HL-60 (cell line): ENCODE data around the gene FCRL1.

Experiments used
- DNase-seq, 2 experiments: peaks; one replicate each; pipeline ENCODE4 v3.0.0-alpha.2; 2010 to 2020; ENCODE audit warnings: low read depth in 1 of 2, low spot score in 1 of 2
- H3K27ac ChIP-seq: fragments of 250-450 bp; sonication (Bioruptor Pico); replicated peaks from 2 replicates; pipeline ENCODE4 v1.5.1; 2020; ENCODE audit warnings: mild to moderate bottlenecking, moderate library complexity
- H3K27me3 ChIP-seq: fragments of 250-450 bp; sonication (Bioruptor Pico); 2 replicates; pipeline ENCODE4 v1.5.1; 2021; ENCODE audit warnings: mild to moderate bottlenecking, moderate library complexity; ENCODE audit not compliant: insufficient read depth, poor library complexity, severe bottlenecking
- H3K4me3 ChIP-seq: replicated peaks from 2 replicates; pipeline ENCODE4 v1.5.1; 2011; ENCODE audit warnings: mild to moderate bottlenecking, control low read depth, low read length; ENCODE audit not compliant: insufficient read depth
- GABPA ChIP-seq: IDR thresholded peaks from 2 replicates; pipeline ENCODE4 v1.6.1; 2012; ENCODE audit warnings: low read depth
- POLR2AphosphoS5 ChIP-seq: IDR thresholded peaks from 2 replicates; pipeline ENCODE4 v1.6.1; 2012; ENCODE audit warnings: low read depth
- SPI1 ChIP-seq: IDR thresholded peaks from 2 replicates; pipeline ENCODE4 v1.6.1; 2012; ENCODE audit warnings: low read depth, mild to moderate bottlenecking, borderline replicate concordance
- TF ChIP-seq, protein P1 (sequence below): IDR thresholded peaks from 2 replicates; pipeline ENCODE4 v1.6.1; 2012; ENCODE audit warnings: low read depth; ENCODE audit not compliant: insufficient replicate concordance
- TF ChIP-seq, protein P2 (sequence below): IDR thresholded peaks from one replicate; pipeline ENCODE4 v1.5.1; 2011; ENCODE audit warnings: low read length, control low read depth, inconsistent platforms; ENCODE audit not compliant: insufficient read depth

FCRL1 gene

DNA sequence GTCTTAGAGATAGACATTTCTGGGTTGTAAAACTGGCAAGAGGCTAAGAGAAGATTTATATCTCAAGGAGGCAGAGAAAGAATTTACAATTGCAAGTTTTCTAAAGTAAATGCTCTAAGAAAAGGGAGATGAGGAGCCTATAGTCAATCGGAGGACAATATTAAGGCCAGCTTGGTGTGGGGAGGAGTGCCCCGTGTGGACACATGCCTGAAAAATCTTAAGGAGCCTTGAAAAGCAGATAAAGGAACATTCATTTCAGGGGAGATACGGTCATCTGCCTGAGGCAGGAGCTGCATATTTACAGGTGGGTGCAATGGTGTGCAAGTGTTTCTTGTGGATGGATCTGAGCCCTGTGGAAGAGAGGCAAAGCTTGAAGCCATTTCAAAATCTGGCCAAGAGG lies 68.6 kb downstream of the FCRL1 start:
- Histone ChIP-seq H3K27me3 (no peaks in the 10 kb centered on the region), H3K27ac (no peak overlapping the region), H3K4me3 (no peak overlapping the region)
- TF ChIP-seq GABPA (no peak), POLR2AphosphoS5 (no peak)
- TF ChIP-seq, protein P1, sequence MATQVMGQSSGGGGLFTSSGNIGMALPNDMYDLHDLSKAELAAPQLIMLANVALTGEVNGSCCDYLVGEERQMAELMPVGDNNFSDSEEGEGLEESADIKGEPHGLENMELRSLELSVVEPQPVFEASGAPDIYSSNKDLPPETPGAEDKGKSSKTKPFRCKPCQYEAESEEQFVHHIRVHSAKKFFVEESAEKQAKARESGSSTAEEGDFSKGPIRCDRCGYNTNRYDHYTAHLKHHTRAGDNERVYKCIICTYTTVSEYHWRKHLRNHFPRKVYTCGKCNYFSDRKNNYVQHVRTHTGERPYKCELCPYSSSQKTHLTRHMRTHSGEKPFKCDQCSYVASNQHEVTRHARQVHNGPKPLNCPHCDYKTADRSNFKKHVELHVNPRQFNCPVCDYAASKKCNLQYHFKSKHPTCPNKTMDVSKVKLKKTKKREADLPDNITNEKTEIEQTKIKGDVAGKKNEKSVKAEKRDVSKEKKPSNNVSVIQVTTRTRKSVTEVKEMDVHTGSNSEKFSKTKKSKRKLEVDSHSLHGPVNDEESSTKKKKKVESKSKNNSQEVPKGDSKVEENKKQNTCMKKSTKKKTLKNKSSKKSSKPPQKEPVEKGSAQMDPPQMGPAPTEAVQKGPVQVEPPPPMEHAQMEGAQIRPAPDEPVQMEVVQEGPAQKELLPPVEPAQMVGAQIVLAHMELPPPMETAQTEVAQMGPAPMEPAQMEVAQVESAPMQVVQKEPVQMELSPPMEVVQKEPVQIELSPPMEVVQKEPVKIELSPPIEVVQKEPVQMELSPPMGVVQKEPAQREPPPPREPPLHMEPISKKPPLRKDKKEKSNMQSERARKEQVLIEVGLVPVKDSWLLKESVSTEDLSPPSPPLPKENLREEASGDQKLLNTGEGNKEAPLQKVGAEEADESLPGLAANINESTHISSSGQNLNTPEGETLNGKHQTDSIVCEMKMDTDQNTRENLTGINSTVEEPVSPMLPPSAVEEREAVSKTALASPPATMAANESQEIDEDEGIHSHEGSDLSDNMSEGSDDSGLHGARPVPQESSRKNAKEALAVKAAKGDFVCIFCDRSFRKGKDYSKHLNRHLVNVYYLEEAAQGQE, result no peak
- TF ChIP-seq, protein P2, sequence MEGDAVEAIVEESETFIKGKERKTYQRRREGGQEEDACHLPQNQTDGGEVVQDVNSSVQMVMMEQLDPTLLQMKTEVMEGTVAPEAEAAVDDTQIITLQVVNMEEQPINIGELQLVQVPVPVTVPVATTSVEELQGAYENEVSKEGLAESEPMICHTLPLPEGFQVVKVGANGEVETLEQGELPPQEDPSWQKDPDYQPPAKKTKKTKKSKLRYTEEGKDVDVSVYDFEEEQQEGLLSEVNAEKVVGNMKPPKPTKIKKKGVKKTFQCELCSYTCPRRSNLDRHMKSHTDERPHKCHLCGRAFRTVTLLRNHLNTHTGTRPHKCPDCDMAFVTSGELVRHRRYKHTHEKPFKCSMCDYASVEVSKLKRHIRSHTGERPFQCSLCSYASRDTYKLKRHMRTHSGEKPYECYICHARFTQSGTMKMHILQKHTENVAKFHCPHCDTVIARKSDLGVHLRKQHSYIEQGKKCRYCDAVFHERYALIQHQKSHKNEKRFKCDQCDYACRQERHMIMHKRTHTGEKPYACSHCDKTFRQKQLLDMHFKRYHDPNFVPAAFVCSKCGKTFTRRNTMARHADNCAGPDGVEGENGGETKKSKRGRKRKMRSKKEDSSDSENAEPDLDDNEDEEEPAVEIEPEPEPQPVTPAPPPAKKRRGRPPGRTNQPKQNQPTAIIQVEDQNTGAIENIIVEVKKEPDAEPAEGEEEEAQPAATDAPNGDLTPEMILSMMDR, result no peak
- DNase-seq, result no peak

GRCh38 chr1:157748262-157748817 lies 71.6 kb downstream of the FCRL1 start:
- TF ChIP-seq, protein P1, result no peak
- TF ChIP-seq SPI1 (no peak), POLR2AphosphoS5 (no peak), GABPA (no peak)
- TF ChIP-seq, protein P2, result no peak

More at GRCh38 chr1:157748262-157748817, 71.6 kb downstream of the FCRL1 start:
- DNase-seq, result no peak
- Histone ChIP-seq H3K4me3 (no peak overlapping the region), H3K27ac (no peak overlapping the region), H3K27me3 (no peaks in the 10 kb centered on the region)
